CD1c-positive myeloid dendritic cell (primary cell): ENCODE measurements around the gene GMDS.

Source experiments
- DNase-seq: peaks from one replicate; pipeline ENCODE4 v3.0.0-alpha.2; 2016; ENCODE audit errors: extremely low spot score

Gene GMDS

DNA sequence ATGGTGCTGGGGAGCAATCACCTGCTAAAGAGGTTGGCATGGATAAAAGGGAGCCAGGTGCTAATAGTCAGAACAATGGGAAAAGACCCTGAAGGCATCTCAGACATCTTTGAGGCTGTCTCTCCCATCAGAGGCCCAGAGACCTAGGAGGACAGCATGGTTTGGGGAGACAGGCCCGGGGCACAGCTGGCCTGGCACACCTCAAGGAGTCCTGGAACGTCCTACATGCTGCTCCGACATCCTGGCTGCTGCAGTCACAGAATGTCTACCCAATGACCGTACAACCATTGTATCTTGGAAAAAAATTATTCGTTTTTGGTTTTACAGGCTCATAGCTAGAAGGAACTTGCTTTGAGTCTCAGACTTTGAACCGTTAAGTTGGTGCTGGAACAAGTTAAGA is 4.4 kb downstream of the GMDS start:
- no peak for DNase-seq

DNA sequence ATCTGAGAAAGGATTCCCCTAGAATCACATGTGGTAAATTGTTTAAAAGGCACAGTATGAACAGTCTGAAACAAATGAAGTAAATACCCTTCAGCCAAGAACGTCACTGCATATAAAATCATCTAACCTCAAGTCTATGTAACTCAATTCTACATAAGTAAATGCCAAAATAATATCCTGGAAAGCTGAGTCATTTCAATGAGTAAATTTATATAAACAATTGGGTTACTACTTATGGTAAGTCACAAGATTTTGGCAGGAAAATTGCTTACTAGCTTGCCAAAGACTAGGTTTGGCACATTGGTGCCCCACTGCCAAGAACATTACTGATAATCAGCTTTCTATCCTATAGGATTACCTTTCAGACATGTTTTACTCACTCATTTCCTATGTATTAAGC is 8.4 kb downstream of the GMDS start:
- no peak for DNase-seq

DNA sequence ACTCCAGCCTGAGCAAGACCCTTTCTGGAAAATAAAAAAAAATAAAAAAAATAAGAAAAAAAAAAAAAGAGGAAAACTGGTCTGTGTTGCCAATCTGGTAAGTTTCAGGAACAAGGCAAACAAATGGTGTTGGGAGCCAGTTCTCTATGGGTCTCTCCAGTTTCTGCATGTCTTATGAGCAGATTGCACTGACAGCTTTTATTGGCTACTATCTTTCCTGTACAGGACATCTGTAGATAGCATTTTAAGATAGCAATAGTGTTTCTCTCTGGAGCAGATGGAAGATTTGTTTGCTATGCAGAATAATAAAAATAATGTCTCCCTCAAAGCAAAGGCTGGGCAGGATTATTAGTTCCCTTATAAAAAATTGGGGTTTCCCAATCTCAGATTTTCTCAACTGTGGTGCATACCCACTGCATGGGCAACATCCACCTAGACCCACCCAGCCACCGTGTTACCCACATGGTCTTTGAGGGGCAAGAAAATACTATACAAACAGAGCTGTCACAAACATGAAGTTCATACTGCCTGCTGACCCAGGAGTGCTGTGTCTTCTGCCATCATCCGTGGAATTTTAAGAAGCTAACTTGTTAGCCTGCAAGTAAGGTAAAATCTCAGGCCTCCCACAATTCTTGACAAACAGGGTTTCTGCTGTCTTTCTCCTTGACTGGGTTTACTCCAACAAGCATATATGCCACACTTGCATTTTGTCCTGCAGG is 9.5 kb downstream of the GMDS start:
- DNase-seq, result no peak

DNA sequence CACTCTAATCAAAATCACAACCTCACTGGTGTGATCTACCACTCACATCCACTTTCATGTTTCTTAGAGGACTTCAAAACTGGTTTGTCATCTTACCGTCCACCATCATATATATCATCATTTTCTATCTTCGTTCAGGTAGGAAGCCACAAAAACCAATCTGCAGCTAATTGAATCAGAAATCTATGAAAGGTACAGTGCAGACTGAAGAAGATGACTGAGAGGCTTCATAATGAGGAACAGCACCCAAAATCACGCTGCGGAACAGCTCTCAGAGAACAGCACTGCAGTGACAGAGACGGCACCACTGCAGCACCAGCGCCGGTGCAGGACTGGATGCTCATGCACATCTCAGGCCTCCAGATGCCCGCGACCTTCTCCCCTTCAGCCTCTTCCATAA is 13.0 kb downstream of the GMDS start:
- no peak for DNase-seq

DNA sequence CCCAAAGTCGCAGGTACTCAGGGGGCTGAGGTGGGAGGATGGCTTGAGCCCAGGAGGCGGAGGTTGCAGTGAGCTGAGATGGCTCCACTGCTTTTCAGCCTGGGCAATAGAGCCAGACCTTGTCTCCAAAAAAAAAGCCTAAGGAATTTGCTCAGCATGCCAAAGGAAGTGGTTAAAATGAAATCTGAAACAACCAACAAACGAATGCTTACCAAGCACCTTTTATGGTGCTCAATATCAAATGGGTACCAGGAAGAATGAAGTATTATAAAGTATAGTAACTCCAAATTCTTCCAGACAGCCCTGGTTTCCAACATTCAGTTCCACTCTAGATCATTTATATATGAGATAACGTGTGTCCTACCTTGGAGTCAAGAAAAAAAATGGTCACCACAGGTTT is 14.0 kb downstream of the GMDS start:
- no peak for DNase-seq

DNA sequence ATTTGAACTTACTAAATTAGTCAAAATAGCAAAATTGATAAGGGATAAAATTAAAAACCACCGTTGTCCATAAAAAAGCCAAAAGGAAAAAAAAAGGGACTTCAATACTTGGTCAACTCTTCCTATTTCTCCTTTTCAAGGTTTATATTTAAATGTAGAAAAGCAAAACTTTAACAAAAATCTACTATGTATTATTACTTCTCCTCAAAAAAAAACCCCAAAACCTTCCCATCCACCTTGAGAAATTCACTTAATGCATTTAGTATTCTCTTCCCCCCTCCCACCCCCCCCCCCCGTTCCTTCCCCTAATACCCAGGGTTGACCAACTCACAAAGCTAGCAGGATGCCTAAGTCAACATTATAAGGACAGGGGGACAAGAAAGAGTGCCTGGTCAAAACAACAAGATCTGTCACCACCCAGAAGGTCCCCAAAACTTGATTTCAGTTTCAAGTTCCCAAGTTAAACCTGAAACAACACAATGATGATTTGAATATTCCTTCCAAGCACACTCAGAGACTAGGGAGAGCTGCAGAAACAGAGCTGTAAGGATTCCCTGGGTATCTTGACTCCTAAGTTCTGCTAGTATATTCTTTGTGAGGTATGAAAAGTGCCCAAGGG is 14.6 kb downstream of the GMDS start:
- no peak for DNase-seq

DNA sequence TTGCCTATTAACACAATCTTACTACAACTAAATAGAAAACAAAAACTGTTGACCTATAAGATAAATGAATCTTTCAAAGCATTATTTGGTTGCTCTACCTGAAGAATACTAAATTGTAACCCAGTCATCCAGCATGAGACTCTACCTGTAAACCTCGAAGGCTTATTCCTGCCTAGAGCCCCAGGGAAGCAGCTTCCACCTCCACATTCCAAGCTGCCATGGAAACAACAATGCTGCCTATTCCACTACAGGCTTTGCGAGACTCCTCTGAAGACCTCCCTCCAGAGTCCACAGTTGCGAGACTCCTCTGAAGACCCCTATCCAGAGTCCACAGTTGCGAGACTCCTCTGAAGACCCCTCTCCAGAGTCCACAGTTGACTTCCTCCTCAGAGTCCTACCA is 15.7 kb downstream of the GMDS start:
- no peak for DNase-seq

DNA sequence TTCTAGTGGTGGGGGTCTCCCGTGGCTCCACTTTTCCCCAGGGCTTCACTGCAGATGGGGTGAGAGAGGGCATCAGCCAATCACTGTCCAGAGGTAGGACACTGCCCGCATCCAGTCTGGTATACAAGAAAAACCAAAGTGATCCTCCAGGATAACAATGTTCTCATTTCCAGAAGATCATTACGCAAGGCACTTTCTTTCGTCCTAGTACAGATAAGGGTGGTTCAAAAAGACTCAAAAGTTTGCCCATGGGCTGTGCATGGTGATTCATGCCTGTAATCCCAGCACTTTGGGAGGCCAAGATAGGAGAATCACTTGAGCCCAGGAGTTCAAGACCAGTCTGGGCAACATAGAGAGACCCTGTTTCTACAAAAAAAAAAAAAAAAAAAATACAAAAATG is 16.4 kb downstream of the GMDS start:
- DNase-seq, result no peak

DNA sequence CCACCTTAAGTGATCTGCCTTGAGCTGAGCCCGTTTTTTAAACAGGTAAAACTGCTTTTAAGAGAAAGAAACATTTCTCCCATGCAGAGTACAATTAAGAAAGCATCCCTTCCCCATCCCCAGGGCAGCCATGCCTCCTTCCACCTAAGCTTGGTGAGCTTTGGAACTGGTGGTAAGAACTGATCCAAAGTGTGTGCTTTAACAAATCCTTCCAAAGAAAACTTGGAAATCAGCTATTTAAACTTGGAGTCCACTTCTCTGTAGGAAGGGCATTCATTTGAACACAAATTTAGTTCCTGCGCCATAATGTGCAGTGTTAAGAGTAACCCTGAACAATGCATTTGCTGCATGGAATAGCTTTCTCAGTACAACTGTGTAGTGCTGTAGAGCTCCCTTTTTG is 17.0 kb downstream of the GMDS start:
- DNase-seq, result no peak

DNA sequence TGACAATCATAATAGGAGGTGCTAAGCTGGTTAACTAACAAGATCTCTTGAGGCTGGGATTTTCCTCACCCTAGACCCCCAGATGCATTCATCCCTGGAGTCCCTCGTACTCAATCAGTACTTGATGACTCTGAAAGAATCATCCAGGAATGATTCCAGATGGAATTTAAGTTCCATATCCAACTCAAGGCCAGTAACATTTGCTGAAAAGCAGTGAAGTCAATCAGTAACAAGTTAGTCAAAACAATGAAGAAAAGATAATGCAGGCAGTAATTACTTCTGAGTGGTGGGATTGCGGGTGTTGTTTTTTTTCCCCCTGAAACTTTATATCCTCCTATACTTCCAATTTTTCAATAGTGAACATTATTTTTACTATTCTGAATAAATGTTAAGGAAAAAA is 18.6 kb downstream of the GMDS start:
- DNase-seq, result no peak

DNA sequence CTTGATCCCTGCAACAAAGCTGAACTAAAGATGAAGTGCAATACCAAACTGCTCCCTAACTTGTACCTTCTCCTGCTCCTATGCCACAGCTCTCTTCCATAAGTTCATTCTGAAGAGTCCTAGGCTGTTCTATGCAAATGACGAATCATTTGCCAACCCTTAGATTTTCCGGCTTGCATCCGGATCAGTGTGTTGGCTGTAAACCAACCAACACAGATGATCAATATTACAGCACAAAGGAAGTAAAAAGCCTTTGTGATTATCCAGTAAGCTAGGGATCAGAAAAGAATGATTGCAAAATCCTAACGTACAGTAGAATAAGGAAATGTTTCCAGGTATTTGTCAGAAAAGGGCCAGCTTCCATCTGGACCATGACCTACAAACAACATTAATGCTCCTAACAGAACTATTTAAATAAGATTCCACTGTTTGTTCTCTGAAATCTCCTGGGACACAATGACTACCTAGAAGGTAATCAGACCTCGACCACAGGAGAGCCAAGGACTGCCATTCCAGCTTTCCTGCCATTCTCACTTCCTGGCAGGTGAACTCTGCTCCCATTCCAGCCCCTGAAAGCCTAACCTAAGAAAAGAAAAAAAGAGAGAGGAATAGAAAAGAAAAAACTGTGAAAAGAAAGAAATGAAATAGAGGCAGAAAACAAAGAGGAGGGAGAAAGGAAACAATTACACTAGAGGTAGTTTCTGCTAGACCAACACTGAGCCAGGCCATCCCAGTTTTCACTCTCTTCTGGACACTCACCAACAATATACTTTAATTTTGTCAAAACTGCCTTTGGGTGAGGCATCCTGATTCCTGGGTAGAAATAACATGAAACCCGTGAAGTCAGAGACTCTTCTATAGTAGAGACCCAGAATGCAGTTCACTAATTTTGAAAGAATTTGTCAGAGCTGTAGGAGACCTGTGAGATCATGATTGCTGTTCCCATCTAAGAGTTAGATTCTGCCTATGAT is 19.7 kb downstream of the GMDS start:
- no peak for DNase-seq

DNA sequence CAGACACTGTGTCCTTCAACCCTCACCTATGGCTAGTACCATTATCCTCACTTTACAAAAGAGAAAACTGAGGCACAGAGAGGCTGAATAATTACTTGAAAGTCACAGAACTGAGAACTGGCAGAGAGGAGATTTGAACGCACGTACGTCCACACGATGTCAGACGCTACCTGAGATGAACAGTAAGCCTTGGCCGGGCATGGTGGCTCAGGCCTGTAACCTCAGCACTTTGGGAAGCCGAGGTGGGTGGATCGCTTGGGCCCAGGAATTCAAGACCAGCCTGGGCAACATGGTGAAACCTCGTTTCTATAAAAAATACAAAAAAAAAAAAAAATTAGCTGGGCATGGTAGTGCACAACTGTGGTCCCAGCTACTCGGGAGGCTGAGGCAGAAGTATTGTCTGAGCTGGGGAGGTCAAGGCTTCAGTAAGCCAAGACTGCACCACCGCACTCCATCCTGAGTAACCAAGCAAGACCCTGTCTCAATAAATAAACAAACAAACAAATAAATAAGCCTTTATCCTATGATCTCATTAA is 20.5 kb downstream of the GMDS start:
- DNase-seq, result no peak

DNA sequence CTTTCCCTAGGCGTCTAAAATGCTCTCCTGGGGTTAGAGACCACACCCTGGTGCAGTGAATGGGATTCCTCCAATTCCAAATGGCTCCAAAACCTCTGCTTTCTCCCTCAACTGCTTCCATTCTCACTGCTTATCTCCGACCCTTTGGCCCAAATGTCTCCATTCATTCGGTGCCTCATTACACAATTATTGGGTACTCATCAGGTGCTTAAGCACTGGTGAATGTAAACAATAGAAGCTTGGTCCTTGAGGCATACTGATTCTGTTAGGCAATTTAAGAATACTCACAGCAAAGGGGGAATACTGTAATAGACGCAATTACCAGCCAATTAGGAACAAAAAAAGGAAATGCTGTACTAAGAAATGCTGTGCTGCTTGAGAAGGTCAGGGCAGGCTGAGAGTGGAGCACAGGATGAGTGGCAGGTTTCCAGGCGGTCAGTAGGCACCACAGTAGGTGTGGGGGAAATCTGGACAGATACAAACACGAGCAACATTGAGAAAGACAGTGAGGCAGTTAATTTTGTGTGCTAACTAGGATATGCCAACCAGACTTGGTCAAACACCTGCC is 23.0 kb downstream of the GMDS start:
- peak; percentile 1 for DNase-seq

DNA sequence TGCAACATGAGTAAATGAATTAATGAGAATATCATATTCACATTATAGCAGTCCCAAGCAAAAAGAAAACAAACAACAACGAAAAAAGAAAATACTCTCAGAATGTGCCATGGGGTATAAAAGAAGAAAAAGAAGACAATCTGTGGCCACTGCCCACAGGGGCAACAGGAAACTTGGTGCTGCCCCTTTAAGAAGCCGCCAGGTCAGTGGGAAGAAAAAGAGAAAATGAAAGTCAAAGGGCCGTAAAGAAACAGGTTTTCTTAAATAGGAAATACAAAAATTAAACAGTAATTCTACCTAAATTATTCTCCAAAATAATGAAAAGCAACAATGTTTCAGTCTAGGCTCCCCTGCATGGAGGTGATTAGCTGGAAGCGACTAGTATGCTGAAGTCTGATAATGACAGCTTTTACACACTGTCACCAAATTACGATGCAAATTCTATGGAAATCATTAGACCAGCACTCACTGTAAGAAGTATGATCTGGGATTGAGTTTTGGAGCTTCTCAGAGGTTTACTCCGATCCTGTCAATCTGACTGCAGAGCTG is 23.6 kb downstream of the GMDS start:
- DNase-seq, result peak; percentile 33

DNA sequence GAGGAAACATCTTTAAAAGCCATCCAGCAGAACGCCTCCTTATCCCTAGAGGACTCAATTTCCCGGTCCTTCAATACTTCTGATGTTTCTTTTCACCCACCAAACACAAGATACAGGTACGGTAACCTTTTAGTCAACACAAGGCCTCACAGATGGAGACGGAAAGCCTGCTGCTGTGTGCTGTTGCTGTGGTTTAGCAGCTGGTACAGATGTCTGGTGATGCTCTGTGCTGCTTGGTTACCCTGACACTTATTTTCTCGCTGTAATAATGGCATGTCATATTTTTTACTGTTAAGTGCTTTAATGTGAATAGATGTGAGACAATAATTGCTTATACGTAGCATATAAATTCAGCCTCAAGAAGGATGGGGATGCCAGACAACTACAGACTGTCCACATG is 25.3 kb downstream of the GMDS start:
- DNase-seq, result no peak

DNA sequence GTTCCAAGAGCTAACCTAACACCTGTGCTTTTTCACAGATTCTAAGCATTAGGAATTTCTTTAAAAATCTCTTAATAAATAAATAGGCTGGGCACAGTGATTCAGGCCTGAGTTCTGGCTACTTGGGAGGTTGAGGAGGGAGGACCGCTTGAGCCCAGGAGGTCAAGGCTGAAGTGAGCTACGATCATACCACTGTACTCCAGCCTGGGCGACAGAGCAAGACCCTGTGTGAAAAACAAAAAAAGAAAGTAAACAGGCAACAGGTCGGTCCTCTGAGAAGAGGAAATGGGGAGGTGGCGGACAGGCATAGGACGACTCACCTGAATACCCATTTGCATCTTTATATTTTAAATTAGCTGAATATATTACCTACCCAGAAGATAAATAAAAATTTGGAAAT is 26.5 kb downstream of the GMDS start:
- no peak for DNase-seq

DNA sequence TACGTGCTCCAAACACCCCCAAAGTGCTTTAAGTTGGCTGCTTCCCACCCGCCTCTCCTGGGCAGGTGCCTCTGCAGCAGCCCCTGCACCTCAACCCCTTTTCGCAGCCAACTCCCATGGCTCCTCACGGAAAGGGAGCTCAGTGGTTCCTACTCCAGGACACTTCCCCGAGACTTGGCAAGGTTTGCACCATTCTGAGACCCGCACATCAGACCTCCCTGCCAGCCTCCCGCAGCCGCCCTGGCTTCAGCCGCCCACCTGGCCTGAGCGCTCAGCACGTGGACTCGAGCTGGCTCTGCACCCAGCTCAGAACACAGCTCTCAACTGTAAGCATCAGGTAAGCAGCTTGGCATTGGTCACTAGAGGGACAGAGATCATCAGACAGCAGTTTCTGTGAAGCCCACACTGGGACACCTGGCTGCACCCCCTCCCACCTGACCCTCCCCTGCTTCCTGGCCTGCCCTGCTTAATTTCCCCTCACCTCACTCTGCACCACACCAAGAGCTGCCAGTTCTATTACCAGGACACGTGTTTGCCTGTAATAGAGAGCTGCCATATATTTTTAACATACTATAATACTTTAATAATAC is 28.5 kb downstream of the GMDS start:
- DNase-seq, result no peak

DNA sequence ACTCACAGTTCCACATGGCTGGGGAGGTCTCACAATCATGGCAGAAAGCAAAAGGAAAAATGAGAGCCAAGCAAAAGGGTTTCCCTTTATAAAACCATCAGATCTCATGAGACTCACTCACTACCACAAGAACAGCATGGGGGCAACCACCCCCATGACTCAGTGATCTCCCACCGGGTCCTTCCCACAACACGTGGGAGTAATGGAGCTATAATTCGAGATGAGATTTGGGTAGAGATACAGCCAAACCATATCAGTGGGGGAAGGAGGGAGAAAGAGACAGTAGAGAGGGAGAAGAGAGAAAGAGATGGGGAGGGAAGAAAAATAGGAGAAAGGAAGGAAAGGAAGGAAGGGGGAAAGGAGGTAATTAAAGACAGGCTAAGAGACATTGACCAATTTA is 30.1 kb downstream of the GMDS start:
- DNase-seq, result no peak

DNA sequence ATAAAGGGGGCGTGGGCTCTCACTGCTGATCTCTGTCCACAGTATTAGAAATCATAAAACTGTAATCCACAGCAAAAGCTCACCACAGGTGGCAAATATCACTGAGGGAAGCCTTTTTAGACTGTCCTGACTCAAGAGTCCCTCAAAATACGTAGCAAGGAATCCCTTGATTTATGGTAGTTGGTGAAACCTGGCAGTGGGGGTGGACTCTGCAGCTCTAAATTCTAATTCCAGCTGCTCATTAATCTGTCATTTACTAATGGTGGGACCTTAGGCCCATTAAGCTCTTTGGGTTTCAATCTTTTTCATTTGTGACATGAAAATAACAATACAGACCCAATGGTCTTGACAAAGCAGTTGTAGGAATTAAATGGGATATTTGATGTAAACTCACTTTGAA is 32.3 kb downstream of the GMDS start:
- no peak for DNase-seq

DNA sequence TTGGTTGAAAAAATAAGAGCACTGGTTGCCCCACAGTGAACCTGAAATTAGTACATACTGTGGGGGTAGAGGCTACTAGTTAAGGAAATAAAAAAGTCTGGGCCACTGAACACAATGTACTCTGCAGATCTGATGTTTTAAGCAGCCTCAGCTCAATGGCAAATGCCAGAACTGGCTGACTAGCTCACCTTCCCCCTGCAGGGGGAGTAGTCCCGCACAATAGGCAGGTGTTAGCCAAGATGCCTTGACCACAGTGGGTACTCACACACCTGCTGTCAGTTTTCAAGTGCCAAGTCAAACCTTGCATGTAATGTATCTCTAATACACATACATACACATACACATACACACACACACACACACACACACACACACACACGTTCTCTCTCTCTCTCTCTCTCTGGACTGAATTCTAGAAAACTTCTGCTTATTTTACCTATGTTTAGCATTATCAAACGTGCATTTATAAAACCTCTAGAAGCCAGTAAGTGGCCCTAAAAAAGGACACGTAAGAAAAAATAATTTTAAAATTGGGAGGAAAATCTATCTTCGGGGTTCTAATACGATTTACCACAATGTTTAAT is 36.1 kb downstream of the GMDS start:
- no peak for DNase-seq

DNA sequence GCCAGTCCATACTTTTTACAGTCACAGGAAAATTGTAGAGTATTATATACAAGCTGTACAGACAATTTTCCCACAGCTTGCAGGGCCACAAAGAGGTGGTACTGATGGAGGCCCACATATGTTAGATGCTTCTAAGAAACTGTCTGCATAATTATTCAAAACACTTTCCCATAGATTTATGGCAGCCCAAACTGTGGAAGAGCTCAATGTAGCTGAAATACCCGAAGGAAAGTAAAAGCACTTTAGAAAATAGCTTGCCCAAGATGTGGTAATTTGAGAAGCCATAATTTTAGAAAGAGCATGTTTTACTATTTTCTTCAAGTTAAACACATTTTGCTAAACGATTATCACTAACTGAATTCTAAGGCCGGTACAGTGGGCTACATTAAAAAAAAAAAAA is 36.9 kb downstream of the GMDS start:
- DNase-seq, result no peak
